ENCODE data around the gene CCNB1.
"Not testable (repeated sequence)": the region's sequence is repeated elsewhere in the genome, so short reads cannot be mapped to it uniquely, and the experiment has no call there.

CCNB1 gene

GRCh38 chr5:69166686-69167492 lies at the start of gene CCNB1:
TSS of gene CCNB1 (plus strand) at chr5:69167150. CDS start at chr5:69167263, 113 bp downstream.
- DNase-seq: peak; percentile 92

- DNase-seq: no peak
Observed at GRCh38 chr5:69129413-69129812, 37.5 kb upstream of the CCNB1 start.

GRCh38 chr5:69130241-69130640 lies 36.7 kb upstream of the CCNB1 start:
- no peak for DNase-seq

- no peak for DNase-seq
Observed at GRCh38 chr5:69131304-69131703, 35.6 kb upstream of the CCNB1 start.

GRCh38 chr5:69134126-69134525 lies 32.8 kb upstream of the CCNB1 start:
- no peak for DNase-seq

GRCh38 chr5:69136293-69136692 lies 30.7 kb upstream of the CCNB1 start:
- no peak for DNase-seq

GRCh38 chr5:69137208-69137607 lies 29.7 kb upstream of the CCNB1 start:
- DNase-seq: not testable (repeated sequence)

GRCh38 chr5:69137807-69138206 lies 29.1 kb upstream of the CCNB1 start:
- no peak for DNase-seq

- DNase-seq: no peak
Observed at GRCh38 chr5:69138766-69139165, 28.2 kb upstream of the CCNB1 start.

- not testable (repeated sequence) for DNase-seq
Observed at GRCh38 chr5:69140239-69140638, 26.7 kb upstream of the CCNB1 start.

GRCh38 chr5:69140827-69141226 lies 26.1 kb upstream of the CCNB1 start:
- no peak for DNase-seq

GRCh38 chr5:69148576-69148975 lies 18.4 kb upstream of the CCNB1 start:
- not testable (repeated sequence) for DNase-seq

- DNase-seq: no peak
Observed at GRCh38 chr5:69148981-69149675, 17.8 kb upstream of the CCNB1 start.

GRCh38 chr5:69149676-69150010 lies 17.3 kb upstream of the CCNB1 start:
- DNase-seq: no peak

GRCh38 chr5:69152731-69153130 lies 14.2 kb upstream of the CCNB1 start:
- DNase-seq: no peak

GRCh38 chr5:69156456-69156855 lies 10.5 kb upstream of the CCNB1 start:
- DNase-seq: no peak

GRCh38 chr5:69158039-69158438 lies 8.9 kb upstream of the CCNB1 start:
- no peak for DNase-seq

- no peak for DNase-seq
Observed at GRCh38 chr5:69160651-69161050, 6.3 kb upstream of the CCNB1 start.

- DNase-seq: no peak
Observed at GRCh38 chr5:69167493-69167855, 524 bp downstream of the CCNB1 start.

GRCh38 chr5:69167929-69168328 lies 979 bp downstream of the CCNB1 start:
- no peak for DNase-seq

- no peak for DNase-seq
Observed at GRCh38 chr5:69170495-69170894, 3.5 kb downstream of the CCNB1 start.

- no peak for DNase-seq
Observed at GRCh38 chr5:69170969-69171368, 4.0 kb downstream of the CCNB1 start.

GRCh38 chr5:69181659-69182293 lies 14.8 kb downstream of the CCNB1 start:
- DNase-seq: not testable (repeated sequence)

- DNase-seq: no peak
Observed at GRCh38 chr5:69184621-69185020, 17.7 kb downstream of the CCNB1 start.

All from NCI-H2029 treated with DMSO at 0.1 percent for 48 hours (cell line).